Measurements from ENCODE around the gene MAPK1. TPM values are rescaled to one million over a fixed set of nuclear protein-coding genes. Genes with fewer than 3 reads are reported as not detected.

The MAPK1 gene
- total RNA-seq, 2 experiments from 2014 or later, result 39.6 to 79.8 TPM

DNA sequence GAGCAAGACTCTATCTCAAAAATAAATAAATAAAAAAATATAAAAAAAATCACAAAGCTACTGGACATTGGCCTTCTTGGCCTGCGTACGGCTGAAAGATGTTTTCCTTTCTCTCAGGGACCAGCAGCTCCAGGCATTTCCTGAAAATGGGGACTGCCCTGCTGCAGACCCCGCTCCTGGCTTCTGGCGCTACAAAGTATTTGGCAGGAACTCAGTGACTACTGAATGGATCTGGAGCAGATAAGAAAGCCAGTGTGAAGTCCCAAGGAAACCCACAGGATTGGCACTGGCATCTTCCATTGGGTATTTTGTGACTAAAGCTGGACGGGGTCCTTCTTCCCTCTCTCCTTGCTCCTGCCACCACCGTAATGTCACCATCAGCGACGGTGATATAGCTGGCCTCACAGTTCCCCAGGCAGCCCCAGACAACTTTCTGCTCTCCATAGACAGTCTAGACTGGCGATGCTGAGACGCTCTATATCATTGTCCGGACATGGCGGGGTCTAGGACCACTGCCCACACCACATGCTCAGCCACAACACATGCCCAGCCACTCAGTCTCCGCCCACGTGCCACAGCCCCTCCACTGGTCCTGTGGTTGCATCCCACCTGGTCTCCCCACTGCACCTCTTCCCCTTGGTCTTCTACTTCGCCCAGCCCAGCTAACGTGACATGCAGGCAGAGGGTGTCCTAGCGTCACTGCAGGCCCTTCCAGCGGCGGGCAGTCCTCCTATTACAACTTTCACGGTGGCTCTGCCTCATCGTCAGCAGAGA is 109.2 kb downstream of the MAPK1 start:
- Histone ChIP-seq H3K27ac (ENCODE audit: low read depth, low read length, poor library complexity, severe bottlenecking) (no peak overlapping the region), H3K36me3 (ENCODE audit: insufficient read depth, low read length) (peaks cover 29% of the 10 kb centered on the region), H3K4me2 (ENCODE audit: low read length) (no peak overlapping the region), H3K79me2 (ENCODE audit: insufficient read depth, low read depth, low read length) (no peaks in the 10 kb centered on the region), H2AFZ (ENCODE audit: low read length) (no peak overlapping the region), H3K9me2 (ENCODE audit: insufficient read depth, low read length) (no peaks in the 10 kb centered on the region), H3K4me3 (ENCODE audit: low read depth, low read length, poor library complexity, severe bottlenecking) (no peak overlapping the region), H3K4me1 (ENCODE audit: insufficient read depth, low read length, poor library complexity, severe bottlenecking) (peaks cover 24% of the 10 kb centered on the region), H3K9me3 (ENCODE audit: low read length) (no peaks in the 10 kb centered on the region), H4K20me1 (ENCODE audit: insufficient read depth, low read length) (no peaks in the 10 kb centered on the region)
- ChIA-PET CTCF (ENCODE audit: unreplicated experiment) (no interaction called here), POLR2A (interaction anchor here (0.7 kb wide), 1 partner anchor 72 kb away, joined by 3 read pairs; no protein-coding TSS in a partner anchor)
- TF ChIP-seq, protein P1, sequence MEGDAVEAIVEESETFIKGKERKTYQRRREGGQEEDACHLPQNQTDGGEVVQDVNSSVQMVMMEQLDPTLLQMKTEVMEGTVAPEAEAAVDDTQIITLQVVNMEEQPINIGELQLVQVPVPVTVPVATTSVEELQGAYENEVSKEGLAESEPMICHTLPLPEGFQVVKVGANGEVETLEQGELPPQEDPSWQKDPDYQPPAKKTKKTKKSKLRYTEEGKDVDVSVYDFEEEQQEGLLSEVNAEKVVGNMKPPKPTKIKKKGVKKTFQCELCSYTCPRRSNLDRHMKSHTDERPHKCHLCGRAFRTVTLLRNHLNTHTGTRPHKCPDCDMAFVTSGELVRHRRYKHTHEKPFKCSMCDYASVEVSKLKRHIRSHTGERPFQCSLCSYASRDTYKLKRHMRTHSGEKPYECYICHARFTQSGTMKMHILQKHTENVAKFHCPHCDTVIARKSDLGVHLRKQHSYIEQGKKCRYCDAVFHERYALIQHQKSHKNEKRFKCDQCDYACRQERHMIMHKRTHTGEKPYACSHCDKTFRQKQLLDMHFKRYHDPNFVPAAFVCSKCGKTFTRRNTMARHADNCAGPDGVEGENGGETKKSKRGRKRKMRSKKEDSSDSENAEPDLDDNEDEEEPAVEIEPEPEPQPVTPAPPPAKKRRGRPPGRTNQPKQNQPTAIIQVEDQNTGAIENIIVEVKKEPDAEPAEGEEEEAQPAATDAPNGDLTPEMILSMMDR (conservative IDR thresholded peaks at IDR 0.05; ENCODE audit: low read length), result no peak
- no peak for TF ChIP-seq EZH2phosphoT487 (IDR thresholded peaks at IDR 0.05; ENCODE audit: borderline replicate concordance, low read depth, low read length)
- intact Hi-C loops (cut with micrococcal nuclease; ENCODE audit: unreplicated experiment), result no loop called here
- DNase-seq (ENCODE audit: low spot score), result no peak
- no TSS peak for BruUV-seq (replicated peaks)

DNA sequence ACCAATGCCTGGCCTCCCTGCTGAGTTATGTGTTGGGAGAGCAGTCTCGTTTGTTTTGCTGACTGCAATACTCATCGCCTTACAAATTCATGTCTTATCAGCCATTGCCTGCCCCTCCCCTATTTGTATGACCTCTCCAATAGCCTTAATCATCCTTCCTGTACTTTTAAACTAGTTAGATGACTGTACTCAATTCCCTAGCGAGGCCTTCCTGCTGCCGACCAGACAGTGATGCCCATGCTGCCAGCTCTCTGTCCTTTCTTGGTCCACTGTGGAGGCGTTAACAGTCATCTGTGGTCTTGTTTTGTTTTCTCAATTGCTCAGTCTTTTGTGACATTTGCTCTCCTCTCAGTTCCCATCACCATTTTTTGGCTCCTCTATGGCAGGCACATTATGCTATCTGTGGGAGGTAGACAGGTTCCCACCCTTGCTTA is 111.6 kb downstream of the MAPK1 start:
- intact Hi-C loops (cut with micrococcal nuclease; ENCODE audit: unreplicated experiment), result no loop called here
- Histone ChIP-seq H3K9me3 (ENCODE audit: low read length) (no peaks in the 10 kb centered on the region), H3K4me1 (ENCODE audit: insufficient read depth, low read length, poor library complexity, severe bottlenecking) (peaks cover 28% of the 10 kb centered on the region), H3K4me2 (ENCODE audit: low read length) (no peak overlapping the region), H3K36me3 (ENCODE audit: insufficient read depth, low read length) (peaks cover 5% of the 10 kb centered on the region; the same call in 1 of the 2 replicates), H2AFZ (ENCODE audit: low read length) (no peak overlapping the region), H4K20me1 (ENCODE audit: insufficient read depth, low read length) (no peaks in the 10 kb centered on the region), H3K79me2 (ENCODE audit: insufficient read depth, low read depth, low read length) (no peaks in the 10 kb centered on the region), H3K27ac (ENCODE audit: low read depth, low read length, poor library complexity, severe bottlenecking) (no peak overlapping the region), H3K4me3 (ENCODE audit: low read depth, low read length, poor library complexity, severe bottlenecking) (no peak overlapping the region), H3K9me2 (ENCODE audit: insufficient read depth, low read length) (no peaks in the 10 kb centered on the region)
- ChIA-PET POLR2A (no interaction called here), CTCF (ENCODE audit: unreplicated experiment) (no interaction called here)
- no TSS peak for BruUV-seq (replicated peaks)
- DNase-seq (ENCODE audit: low spot score), result no peak
- TF ChIP-seq, protein P1 (conservative IDR thresholded peaks at IDR 0.05; ENCODE audit: low read length), result no peak
- TF ChIP-seq EZH2phosphoT487 (IDR thresholded peaks at IDR 0.05; ENCODE audit: borderline replicate concordance, low read depth, low read length), result no peak

DNA sequence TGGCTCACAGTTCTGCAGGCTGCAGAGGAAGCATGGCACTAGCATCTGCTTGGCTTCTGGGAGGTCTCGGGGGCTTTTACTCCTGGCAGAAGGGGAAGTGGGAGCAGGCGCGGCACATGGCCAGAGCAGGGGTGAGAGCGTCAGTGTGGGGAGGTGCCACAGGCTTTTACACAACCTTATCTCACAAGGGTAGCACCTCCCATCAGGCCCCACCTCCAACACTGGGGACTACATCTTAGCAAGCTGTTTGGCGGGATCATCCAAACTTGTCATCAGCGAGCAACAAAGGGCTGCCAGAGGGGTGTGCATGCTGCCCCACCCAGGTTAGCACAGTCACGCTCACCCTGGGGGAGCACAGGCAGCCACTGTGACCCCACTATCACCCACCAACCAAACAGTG is 112.9 kb downstream of the MAPK1 start:
- no TSS peak for BruUV-seq (replicated peaks)
- TF ChIP-seq, protein P1 (conservative IDR thresholded peaks at IDR 0.05; ENCODE audit: low read length), result no peak
- no peak for TF ChIP-seq EZH2phosphoT487 (IDR thresholded peaks at IDR 0.05; ENCODE audit: borderline replicate concordance, low read depth, low read length)
- no peaks in the 10 kb centered on the region for H3K9me2 ChIP-seq (ENCODE audit: insufficient read depth, low read length)
- intact Hi-C loops (cut with micrococcal nuclease; ENCODE audit: unreplicated experiment), result no loop called here
- peaks cover 28% of the 10 kb centered on the region for H3K4me1 ChIP-seq (ENCODE audit: insufficient read depth, low read length, poor library complexity, severe bottlenecking)
- 0 out of 2 replicates have a peak overlapping the region, but pooled peaks have one; percentile 20 for H2AFZ ChIP-seq (ENCODE audit: low read length)
- peak overlapping the region; percentile 16 for H3K27ac ChIP-seq (ENCODE audit: low read depth, low read length, poor library complexity, severe bottlenecking)
- no peaks in the 10 kb centered on the region for H3K36me3 ChIP-seq (ENCODE audit: insufficient read depth, low read length)
- DNase-seq (ENCODE audit: low spot score), result peak; percentile 72
- H3K9me3 ChIP-seq (ENCODE audit: low read length), result no peaks in the 10 kb centered on the region
- H3K4me2 ChIP-seq (ENCODE audit: low read length), result peak overlapping the region; percentile 53
- H3K79me2 ChIP-seq (ENCODE audit: insufficient read depth, low read depth, low read length), result no peaks in the 10 kb centered on the region
- ChIA-PET CTCF (ENCODE audit: unreplicated experiment) (no interaction called here), POLR2A (no interaction called here)
- no peak overlapping the region for H3K4me3 ChIP-seq (ENCODE audit: low read depth, low read length, poor library complexity, severe bottlenecking)
- H4K20me1 ChIP-seq (ENCODE audit: insufficient read depth, low read length), result no peaks in the 10 kb centered on the region
